Inflammatory macrophage treated with lipopolysaccharide for 1 hour (primary cell): ENCODE data around the gene PRKAR2B.
A peak's percentile ranks its signal among the peaks of the same experiment; 100 is the strongest.

ENCODE experiments used
- DNase-seq, 2 donors: peaks; one replicate each; pipeline ENCODE4 v3.0.0-alpha.2; 2020 to 2022

The PRKAR2B gene

DNA sequence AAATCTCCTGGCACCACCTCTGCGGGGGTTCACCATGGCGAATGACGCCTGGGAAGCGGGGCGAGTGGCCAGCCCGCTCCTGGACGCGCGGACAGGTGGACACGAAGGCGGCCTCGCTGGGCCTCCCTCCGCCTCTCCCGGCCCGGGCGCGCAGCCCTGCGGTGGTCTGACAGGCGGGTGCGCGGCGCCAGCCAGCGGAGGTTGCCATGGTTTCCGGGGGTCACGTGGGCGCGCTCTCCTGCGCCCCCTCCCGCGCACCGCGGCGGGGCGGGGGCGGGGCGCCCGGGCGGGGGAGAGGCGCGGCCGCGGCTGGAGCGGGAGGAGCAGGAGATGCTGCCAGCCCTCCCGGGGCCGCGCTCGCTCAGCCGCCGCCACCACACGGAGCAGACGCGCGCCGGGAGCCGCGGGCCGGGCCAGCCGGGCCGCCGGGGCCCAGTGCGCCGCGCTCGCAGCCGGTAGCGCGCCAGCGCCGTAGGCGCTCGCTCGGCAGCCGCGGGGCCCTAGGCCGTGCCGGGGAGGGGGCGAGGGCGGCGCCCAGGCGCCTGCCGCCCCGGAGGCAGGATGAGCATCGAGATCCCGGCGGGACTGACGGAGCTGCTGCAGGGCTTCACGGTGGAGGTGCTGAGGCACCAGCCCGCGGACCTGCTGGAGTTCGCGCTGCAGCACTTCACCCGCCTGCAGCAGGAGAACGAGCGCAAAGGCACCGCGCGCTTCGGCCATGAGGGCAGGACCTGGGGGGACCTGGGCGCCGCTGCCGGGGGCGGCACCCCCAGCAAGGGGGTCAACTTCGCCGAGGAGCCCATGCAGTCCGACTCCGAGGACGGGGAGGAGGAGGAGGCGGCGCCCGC lies at the start of gene PRKAR2B:
TSS of gene PRKAR2B (plus strand) at position 359 of the 848 bp plus-strand sequence. CDS start at position 562, 203 bp downstream.
- DNase-seq = peak; percentile 45 to 58

DNA sequence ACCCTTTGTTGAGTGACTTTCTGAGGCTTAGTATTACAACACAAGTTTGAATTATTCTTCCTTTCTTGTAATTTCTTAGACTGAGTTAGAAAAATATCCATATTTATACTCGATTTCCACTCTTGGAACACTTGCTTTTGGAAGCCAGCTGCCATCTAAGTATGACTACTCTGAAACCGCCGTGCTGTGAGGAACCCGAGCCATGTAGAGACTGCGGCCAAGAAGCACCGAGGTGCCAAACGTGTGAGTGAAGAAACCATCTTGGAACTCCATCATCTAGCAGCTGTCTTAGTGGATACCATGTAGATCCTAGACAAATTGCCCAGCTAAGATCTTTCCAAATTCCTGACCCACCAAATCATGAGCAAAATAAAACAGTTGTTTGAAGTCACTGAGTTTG lies 49.7 kb upstream of the PRKAR2B start:
- DNase-seq = no peak

DNA sequence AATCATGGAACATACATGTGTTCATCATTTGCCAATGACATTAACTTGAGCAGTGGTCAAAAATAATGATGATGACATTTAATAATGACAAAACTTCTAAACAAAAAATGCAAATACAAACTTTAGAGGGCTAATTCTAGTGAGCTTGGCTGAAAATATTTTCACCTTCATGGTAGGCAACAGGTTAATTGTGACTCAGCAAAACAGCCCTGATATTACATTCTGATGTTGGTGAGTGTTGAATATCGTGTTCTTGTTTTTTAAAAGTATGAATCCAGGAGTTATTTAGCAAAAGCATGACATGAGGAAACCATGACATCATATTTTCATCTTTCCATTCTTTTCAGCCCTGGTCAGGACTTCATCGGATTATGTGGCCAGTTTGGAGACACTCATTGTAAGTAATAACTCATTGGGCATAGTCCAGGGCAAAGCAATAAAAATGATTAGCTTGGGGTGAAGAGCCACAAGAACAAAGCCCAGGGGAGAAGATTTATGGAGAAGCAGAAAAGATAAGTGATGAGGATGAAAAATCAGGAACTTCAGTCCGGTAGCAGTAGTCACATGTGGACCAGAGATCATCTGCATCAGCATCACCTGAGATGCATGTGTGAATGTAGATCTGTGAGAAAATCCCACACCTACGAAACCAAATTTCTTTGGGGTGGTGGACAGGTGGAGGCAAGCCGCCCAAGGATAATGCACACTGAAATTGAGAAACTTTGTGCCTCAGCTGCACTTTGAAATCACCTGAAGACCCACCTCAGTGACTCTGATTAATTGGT lies 46.8 kb upstream of the PRKAR2B start:
- no peak for DNase-seq

DNA sequence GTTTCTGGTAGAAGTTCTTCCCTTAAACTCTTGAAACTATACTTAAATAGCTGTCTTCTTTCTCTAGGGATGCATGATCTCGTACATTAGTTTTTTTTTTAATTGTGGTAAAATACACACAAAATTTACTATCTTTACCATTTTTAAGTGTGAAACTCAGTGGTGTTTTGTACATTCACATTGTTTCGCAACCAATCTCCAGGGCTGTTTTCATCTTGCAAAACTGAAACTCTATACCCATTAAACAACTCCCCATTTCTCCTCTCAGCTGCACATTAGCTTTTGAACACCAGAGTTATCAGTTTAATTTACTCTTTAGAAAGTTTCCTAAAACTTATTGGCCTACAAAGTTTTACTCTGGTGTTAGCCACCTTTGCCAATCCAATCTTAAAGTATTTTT lies 45.5 kb upstream of the PRKAR2B start:
- peak in 1 of 2 donors; percentile 7 for DNase-seq

DNA sequence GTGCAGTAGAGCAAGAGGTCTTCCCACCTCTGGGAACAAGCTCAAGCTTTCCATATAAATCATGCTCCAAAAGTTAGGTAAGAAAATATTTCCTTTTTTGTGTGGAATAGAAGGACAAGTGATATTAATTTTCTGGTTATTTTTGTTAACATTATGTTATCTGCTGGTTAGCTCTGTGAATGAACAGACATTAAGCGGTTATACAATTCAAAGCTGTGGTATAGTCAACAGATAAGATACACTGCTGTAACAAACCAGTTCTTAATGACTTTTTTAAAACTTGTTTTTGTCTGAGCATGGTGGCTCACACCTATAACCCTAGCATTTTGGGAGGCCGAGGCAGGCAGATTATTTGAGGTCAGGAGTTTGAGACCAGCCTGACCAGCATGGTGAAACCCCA lies 43.0 kb upstream of the PRKAR2B start:
- DNase-seq = no peak

DNA sequence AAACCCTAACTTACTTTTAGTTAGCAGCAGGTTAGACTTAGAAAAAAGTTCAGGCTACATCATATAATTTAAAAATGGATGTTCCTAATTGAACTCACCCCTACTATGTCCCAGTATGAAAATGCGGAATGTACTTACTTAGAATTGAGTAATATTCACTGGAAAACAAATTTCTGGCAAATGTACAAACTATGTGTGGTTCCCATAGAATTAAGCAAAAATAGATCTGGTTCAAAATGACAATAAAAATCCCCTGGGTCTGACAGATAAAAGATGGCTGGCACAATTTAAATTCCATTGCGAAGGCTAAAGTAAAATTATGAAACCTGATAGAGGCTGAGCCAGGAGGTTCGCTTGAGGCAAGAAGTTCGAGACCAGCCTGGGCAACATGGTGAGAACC lies 42.4 kb upstream of the PRKAR2B start:
- no peak for DNase-seq

DNA sequence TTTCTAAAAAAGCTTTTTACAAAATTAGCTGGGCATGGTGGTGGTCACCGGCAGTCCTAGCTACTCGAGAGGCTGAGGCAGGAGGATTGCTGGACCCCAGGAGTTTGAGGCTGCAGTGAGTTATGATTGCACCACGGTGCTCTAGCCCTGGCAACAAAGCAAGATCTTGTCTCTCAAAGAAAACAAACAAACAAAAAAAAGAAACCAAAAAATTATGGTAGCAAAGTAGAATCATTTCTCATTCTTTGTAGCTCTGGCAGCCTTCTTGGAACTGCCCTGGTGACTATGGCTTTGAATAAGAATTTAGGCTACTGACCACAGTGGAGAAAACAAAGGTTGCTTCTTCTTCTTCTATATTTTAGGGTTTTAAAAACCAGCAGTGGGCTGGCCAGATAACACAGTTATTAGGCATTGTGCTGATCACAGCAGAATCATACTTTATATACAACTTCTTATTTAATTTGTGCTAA lies 41.9 kb upstream of the PRKAR2B start:
- DNase-seq = no peak

DNA sequence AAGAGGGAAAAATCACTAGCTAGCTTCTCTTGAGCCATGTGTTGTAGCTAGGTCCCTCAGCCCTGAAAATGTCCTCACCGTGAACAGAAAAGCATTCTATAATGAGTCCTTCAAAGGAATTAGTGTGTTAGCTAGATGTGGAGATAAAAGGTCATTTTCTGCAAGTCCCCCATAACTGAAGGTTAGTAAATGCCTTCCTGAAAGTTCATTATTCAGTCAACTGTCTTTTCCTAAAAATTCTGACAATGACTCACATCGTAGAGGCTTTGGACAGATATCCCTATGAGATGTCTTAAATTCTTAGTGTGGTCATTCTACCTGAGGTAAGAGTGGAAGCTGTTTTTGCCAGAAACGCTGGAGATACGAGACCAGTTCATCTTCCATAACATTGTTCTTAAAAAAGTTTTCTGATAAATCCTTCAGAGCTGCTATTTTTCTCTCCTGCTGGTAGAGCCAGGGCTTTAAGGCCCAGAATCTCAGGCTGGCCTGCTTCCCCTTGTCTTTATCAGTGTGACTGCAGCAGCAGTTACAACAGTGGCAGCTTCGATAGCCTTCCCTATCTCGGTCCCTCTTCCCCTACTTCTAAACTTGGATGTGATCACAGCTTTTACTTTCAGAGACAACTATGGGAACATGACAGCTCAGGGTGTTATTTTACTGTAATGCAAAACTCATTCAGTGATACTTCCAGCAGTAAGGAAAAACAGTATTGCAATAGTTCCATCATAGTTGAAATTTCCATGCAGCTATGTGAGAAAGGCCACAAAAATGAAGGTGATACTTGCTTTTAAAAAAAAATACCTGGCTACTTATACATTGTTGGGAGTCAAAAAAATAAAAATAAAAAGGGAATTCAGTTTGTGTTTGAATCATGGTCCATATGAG lies 37.3 kb upstream of the PRKAR2B start:
- DNase-seq = no peak

DNA sequence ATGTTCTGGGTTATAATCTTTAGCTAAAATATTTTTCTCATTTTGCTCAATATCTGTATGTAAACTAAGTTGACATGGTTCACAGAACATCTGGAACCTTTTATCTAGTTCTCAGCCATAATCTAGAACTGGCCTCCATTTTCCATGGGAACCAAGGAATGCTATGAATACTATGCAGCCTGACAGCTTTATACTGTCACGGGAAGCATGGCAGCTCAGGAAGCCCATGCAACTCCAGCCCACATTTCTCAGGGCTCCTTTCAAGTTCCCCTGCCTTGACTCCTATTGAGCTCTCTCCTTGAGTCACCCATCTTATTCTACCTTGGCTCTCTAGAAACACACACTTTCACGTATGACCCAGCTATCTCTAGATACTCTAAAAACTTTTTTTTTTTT lies 36.6 kb upstream of the PRKAR2B start:
- no peak for DNase-seq

DNA sequence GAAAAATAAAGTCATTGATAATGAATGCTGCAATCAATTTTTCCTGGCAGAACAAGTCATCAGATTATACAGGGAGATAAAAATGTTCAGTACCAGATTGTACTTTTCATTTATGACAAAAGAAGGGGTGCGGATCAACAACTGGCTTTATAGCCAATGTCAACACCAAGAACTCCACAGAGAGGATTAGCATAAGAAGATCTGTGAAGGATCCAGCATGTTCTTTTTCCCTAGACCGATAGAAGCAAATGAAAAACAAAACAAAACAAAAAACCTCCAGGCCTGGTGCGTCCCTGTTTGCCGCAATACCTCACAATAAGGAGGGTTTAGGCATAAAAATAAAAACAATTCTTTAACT lies 34.7 kb upstream of the PRKAR2B start:
- no peak for DNase-seq

DNA sequence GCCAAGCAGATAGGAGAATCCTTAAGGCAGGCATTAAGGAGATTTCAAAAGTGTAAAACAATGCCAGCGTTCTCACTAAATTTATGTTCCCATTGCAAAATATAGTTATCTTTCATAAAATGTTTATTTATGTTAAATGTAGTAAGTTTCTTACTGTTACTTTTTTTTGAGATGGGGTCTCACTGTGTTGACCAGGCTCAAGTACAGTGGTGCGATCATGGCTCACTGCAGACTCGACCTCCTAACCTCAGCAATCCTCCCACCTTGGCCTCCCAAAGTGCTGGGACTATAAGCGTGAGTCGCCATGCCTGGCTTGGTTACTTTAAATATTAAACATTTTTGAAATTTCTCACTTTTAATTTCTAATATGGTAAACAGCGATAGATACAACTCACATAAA lies 31.8 kb upstream of the PRKAR2B start:
- no peak for DNase-seq

DNA sequence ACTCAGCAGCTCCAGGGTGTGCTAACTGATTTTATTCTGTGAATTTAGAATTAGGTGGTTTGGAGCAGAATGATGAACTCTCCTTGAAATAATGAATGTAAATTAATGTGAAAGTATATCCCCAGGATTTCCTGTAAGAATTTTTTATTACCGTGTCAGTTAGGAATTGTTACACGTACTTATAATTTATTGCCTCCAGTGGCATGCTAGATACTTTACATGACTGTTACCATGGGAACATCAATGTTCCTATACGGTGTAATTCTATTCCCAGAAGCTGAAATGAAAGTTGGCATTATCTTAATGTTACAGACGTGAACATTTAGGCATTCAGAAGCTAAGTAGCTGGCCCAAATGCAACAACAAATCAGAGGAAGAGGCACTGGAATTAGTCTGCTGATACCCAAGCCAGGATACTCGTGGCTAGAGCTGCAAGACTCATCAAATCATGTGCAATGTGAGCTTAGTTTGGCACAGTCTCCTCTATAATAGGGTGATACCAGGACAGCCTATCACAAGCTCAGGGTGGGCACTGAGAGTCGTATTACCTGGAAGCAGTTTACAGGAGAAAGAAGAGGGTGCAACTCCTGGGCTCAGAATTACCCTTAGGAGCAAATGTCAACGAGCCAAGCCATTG lies 30.0 kb upstream of the PRKAR2B start:
- DNase-seq = no peak

DNA sequence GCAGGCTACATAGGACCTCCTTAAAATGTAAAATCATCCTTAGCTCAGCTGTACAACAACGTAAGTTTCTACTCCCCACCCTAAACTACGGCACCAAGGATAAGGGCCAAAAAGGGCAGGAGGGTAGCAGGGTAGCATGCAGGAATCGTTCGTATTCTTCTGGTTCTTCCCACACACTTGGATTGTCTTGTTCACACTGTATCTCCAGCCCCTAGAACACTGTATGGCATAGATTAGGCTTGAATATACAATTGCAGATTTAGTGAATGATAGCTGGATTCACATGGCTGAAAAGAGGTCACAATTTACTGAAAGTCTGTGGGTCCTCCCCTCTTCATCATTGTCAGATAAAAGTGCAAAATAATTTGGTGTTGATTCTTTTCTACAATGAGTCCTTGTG lies 28.2 kb upstream of the PRKAR2B start:
- DNase-seq = no peak

DNA sequence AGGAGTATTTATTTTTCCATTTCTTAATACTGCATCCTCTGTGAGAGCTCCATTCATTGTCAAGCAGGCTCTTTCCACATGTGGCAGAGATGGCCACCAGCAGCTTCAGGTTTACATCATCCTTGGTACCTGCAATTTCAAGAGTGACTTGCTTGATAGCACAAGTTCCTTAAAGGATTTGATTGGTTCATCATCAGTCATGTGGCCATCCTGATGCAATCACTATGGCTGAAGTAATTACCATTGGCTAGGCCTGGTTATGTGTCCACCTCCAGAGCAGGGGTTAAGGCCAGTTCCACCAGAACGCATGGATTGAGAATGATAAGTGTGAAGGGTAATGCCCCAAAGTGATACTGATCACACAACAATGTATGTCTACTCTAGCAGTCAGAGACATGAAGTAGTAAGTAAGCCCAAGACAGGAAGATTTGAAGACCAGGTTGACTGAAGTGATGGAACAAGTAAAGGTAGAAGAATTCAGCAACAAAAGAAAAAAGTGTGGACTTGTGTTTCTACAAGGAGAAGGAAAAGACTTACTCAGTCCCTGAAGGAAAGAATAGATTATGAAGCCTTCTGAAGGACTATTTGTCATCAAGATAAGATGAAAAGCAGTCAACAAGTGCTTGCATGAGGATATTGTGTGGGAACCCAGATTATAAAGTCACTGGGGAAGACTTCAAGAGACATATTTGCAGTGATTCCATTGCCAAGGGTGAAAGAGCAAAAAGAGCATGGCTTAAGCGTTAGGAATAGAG lies 26.4 kb upstream of the PRKAR2B start:
- DNase-seq = no peak

DNA sequence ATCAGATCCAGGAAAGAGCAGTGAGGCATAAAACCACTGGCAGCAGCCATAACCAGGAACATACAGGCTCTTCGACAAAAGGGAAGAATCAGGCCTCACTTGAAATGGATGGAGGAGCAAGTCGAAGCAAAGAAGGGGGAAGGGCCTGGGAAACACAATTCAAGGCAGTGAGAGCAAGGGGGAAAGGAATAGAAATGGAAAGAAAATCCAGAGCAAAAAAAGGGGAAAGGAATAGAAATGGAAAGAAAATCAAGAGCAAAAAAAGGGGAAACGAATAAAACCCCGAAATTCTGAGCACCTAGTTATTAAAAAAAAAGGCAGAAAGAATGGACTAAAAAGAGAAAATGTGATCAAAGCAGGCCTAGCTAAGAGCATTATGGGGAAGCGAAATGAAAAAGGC lies 24.1 kb upstream of the PRKAR2B start:
- no peak for DNase-seq

DNA sequence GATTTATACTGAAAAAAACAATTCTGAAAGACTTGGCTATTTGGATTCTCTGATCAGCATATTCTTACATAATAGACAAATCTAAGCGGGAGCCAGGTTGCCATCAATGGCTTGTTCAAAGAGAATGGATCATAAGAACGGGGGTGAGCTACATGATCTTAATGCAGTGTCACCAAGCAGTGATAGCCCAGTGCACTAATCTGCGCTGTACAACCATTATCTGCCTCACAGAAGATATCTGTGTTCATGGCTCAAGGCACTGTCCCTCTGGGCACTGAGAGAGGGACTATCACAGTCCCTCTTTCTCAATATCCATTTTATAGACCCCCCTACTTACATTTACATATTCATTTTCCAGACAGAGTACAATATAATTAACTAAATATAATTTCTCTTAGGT lies 22.9 kb upstream of the PRKAR2B start:
- DNase-seq = no peak

DNA sequence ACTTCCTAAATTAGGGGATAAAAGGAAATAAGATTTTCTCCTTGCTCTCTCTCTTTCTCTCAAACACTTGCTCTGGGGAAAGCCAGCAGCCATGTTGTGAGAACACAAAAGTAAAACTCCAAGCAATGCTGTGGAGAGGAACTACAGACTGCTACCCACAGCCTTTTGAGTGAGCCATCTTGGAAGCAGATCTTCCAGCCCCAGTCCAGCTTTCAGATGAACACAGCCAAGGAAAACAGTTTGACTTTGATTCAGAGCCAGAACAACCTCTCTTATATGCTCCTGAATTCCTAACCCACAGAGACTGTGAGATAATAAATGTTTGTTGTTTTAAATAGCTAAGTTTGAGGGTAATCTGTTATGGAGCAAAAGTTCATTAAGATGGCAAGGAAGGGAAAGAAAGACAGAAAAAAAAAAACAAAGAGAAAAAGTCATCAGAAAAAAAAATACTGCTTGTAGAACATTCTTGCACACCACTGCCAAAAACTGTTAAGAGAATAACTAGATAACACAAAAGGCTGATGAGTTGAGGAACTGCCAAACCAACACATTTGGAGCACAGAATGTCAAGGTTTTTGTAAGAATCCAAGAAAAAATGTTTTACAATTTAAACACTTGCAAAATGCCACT lies 20.9 kb upstream of the PRKAR2B start:
- no peak for DNase-seq

DNA sequence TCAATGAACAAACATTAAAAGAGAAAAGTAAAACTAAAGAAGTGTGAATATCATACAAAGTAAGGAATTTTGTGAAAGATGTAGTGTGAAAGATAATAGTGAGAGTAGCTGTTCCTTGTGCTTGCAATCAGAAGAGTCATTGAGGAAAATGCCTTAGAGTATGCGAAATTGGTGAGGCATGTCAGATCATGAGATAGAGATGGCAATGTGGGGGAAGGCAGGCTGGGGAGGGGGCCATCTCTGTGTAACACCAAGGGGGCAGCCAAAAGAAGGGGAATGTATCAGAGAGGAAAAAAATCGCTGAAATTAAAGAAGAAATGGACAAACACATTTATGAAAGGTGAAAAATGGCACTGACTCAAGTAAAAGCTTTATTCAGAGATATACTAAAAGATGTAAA lies 19.6 kb upstream of the PRKAR2B start:
- no peak for DNase-seq

DNA sequence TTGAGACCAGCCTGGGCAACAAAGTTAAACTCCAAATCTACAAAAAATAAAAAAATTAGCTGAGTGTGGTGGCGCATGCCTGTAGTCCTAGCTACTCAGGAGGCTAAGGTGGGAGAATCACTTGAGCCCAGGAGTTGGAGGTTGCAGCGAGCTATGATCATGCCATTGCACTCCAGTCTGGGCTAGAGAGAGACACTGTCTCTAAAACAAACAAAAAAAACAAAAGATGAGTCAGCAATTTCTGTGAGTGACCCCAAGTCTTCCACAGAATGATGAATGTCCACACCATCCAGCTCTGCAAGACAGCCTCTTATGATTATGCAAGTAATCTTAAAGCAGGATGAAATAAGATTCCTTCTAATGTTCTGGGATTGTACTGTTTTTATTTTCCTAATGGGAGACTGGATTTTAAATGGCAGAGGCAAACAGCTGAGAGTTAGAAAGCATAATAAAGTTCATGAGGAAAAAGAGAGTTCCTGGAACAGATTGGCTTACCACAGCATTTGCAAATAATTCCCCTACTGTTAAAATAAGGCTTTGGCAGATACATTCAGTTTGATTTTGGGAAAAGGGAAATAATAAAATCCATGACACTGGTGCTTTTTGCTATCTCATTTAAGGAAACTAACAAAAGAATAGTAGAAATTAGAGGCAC lies 18.9 kb upstream of the PRKAR2B start:
- no peak for DNase-seq

DNA sequence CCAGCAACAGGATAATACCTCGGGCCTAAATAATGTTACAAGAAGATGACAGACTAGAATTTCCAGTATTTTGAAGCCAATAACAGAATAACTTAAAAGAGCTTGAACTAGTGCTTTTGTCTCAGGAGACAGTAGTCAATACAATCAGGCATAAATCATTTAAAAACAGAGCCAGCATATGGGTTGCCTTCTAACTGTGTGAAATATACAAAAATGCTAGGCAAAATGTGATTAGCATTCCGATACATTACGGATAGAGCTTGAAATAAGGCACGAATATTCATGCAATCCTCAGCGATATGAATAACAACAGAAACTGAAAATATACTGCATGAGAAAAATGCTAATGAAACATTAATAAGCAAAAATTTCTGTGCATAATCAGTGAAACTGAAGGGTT lies 18.3 kb upstream of the PRKAR2B start:
- no peak for DNase-seq

DNA sequence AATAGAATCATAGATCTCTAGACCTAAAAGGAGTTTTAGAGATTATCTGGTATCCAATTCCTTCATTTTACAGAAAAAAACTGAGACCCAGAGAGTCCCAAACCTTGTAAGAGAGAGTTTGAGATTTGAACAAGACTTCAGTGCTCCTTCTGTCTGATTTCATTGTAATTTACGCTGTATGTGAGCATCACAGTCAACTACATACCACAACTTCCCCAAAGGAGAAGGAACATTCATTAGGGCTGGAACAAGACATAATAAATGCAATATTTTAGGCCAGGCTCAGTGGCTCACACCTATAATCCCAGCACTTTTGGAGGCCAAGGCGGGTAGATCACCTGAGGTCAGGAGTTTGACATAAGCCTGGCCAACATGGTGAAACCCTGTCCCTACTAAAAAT lies 17.3 kb upstream of the PRKAR2B start:
- peak in 1 of 2 donors; percentile 43 for DNase-seq
